WTC11 (cell line): ENCODE measurements around the gene LYZL2. TPM values are rescaled to one million over a fixed set of nuclear protein-coding genes. Genes with fewer than 3 reads are reported as not detected.
"Not testable (repeated sequence)": the region's sequence is repeated elsewhere in the genome, so short reads cannot be mapped to it uniquely, and the experiment has no call there.

ENCODE experiments used
- ATAC-seq: fragments of 200-7000 bp; cut with Tn5 transposase; 2 replicates; pipeline ENCODE4 v1.10.0; 2021; ENCODE audit warnings: mild to moderate bottlenecking, moderate library complexity
- CTCF ChIA-PET: fragments of 300-600 bp; sonication (Branson Sonifier 250); formaldehyde crosslinking; loops from one replicate; lab custom pipeline; 2021; ENCODE audit warnings: antibody characterized with exemption; lab: Charles Lee
- POLR2A ChIA-PET: fragments of 350-600 bp; sonication (Branson Sonifier 250); formaldehyde crosslinking; loops from one replicate; lab custom pipeline; 2021; ENCODE audit warnings: antibody characterized with exemption; lab: Charles Lee
- DNase-seq: peaks from one replicate; pipeline ENCODE4 v3.0.0; 2021; ENCODE audit warnings: low spot score
- H3K27ac Mint-ChIP-seq: 2 replicates; pipeline ENCODE4 v1.8.0; 2021; ENCODE audit warnings: mixed read lengths
- H3K27me3 Mint-ChIP-seq: 2 replicates; pipeline ENCODE4 v1.8.0; 2021; ENCODE audit warnings: low read depth, mild to moderate bottlenecking, moderate library complexity, mixed read lengths
- H3K36me3 Mint-ChIP-seq: 2 replicates; pipeline ENCODE4 v1.8.0; 2021; ENCODE audit warnings: mixed read lengths
- H3K4me1 Mint-ChIP-seq: 2 replicates; pipeline ENCODE4 v1.8.0; 2022; ENCODE audit warnings: mixed read lengths
- H3K4me3 Mint-ChIP-seq: 2 replicates; pipeline ENCODE4 v1.8.0; 2021; ENCODE audit warnings: mild to moderate bottlenecking, moderate library complexity, mixed read lengths
- H3K9me3 Mint-ChIP-seq: 2 replicates; pipeline ENCODE4 v1.8.0; 2021; ENCODE audit warnings: mixed read lengths
- ATF6 ChIP-seq: sonication (generic); formaldehyde crosslinking; IDR thresholded peaks from 2 replicates; pipeline ENCODE4 v1.8.1; 2023; ENCODE audit warnings: mild to moderate bottlenecking, missing genetic modification reagents
- FOXJ3 ChIP-seq: sonication (generic); formaldehyde crosslinking; IDR thresholded peaks from 2 replicates; pipeline ENCODE4 v1.9.0; 2021; ENCODE audit warnings: missing genetic modification reagents, mild to moderate bottlenecking, borderline replicate concordance
- FOXK1 ChIP-seq: sonication (generic); formaldehyde crosslinking; IDR thresholded peaks from 2 replicates; pipeline ENCODE4 v1.8.0; 2022; ENCODE audit warnings: mild to moderate bottlenecking, moderate library complexity, missing genetic modification reagents
- GRHL2 ChIP-seq: fragments of 250-450 bp; sonication (Bioruptor Pico); IDR thresholded peaks from 2 replicates; pipeline ENCODE4 v1.8.0; 2022; ENCODE audit warnings: mild to moderate bottlenecking, moderate library complexity; ENCODE audit not compliant: insufficient replicate concordance, severe bottlenecking
- JUN ChIP-seq: sonication (generic); formaldehyde crosslinking; IDR thresholded peaks from 2 replicates; pipeline ENCODE4 v1.8.0; 2023; ENCODE audit warnings: mild to moderate bottlenecking, missing genetic modification reagents
- NR3C1 ChIP-seq: sonication (generic); formaldehyde crosslinking; conservative IDR thresholded peaks from 2 replicates; pipeline ENCODE4 v1.8.1; 2023; ENCODE audit warnings: low read depth, mild to moderate bottlenecking, missing genetic modification reagents
- SMAD3 ChIP-seq: sonication (generic); formaldehyde crosslinking; IDR thresholded peaks from 2 replicates; pipeline ENCODE4 v1.8.0; 2022; ENCODE audit warnings: missing genetic modification reagents, mild to moderate bottlenecking, borderline replicate concordance
- TEAD1 ChIP-seq: sonication (generic); formaldehyde crosslinking; IDR thresholded peaks from 2 replicates; pipeline ENCODE4 v1.8.0; 2022; ENCODE audit warnings: mild to moderate bottlenecking, missing genetic modification reagents
- ZBTB43 ChIP-seq: sonication (generic); formaldehyde crosslinking; IDR thresholded peaks from 2 replicates; pipeline ENCODE4 v1.8.1; 2023; ENCODE audit warnings: mild to moderate bottlenecking, missing genetic modification reagents
- ZNF416 ChIP-seq: fragments of 250-450 bp; sonication (Bioruptor Pico); IDR thresholded peaks from 2 replicates; pipeline ENCODE4 v1.9.0; 2021; ENCODE audit warnings: mild to moderate bottlenecking, inconsistent platforms
- ZNF423 ChIP-seq: fragments of 250-450 bp; sonication (Bioruptor Pico); IDR thresholded peaks from 2 replicates; pipeline ENCODE4 v2.1.2; 2022; ENCODE audit warnings: mild to moderate bottlenecking, moderate library complexity
- total RNA-seq: library from RNA; stranded (reverse); gene quantifications from 3 replicates; pipeline ENCODE4 v1.2.3, GENCODE V29; 2021
- TF ChIP-seq, protein P1 (sequence below): fragments of 200-600 bp; IDR thresholded peaks from 2 replicates; pipeline ENCODE4 v1.8.0; 2022; ENCODE audit warnings: antibody characterized with exemption
- TF ChIP-seq, protein P2 (sequence below): fragments of 250-450 bp; sonication (Bioruptor Pico); IDR thresholded peaks from 2 replicates; pipeline ENCODE4 v1.9.0; 2021; ENCODE audit warnings: mild to moderate bottlenecking, borderline replicate concordance

LYZL2 gene
- total RNA-seq, 1 experiment from 2014 or later, result not detected

GRCh38 chr10:30643557-30644199, 14.1 kb upstream of the LYZL2 start:
- Mint-ChIP-seq H3K4me1 (peaks cover 52% of the 10 kb centered on the region), H3K4me3 (peak overlapping the region; percentile 20; the same call in 1 of the 2 replicates)
- H3K36me3 Mint-ChIP-seq, H3K27ac Mint-ChIP-seq, H3K27me3 Mint-ChIP-seq, DNase-seq, H3K9me3 Mint-ChIP-seq, POLR2A ChIA-PET: not testable (repeated sequence)
- ATAC-seq, result peak; percentile 38
- CTCF ChIA-PET, result interaction anchor here (1.4 kb wide), 1 partner anchor 27 kb away, joined by 3 read pairs; no protein-coding TSS in a partner anchor

- ATAC-seq, H3K27me3 Mint-ChIP-seq, POLR2A ChIA-PET, H3K27ac Mint-ChIP-seq, H3K4me3 Mint-ChIP-seq, CTCF ChIA-PET, H3K36me3 Mint-ChIP-seq, H3K9me3 Mint-ChIP-seq, DNase-seq: not testable (repeated sequence)
- H3K4me1 Mint-ChIP-seq, result peaks cover 52% of the 10 kb centered on the region
These were observed 13.3 kb upstream of the LYZL2 start for GRCh38 chr10:30642856-30643255.

DNA sequence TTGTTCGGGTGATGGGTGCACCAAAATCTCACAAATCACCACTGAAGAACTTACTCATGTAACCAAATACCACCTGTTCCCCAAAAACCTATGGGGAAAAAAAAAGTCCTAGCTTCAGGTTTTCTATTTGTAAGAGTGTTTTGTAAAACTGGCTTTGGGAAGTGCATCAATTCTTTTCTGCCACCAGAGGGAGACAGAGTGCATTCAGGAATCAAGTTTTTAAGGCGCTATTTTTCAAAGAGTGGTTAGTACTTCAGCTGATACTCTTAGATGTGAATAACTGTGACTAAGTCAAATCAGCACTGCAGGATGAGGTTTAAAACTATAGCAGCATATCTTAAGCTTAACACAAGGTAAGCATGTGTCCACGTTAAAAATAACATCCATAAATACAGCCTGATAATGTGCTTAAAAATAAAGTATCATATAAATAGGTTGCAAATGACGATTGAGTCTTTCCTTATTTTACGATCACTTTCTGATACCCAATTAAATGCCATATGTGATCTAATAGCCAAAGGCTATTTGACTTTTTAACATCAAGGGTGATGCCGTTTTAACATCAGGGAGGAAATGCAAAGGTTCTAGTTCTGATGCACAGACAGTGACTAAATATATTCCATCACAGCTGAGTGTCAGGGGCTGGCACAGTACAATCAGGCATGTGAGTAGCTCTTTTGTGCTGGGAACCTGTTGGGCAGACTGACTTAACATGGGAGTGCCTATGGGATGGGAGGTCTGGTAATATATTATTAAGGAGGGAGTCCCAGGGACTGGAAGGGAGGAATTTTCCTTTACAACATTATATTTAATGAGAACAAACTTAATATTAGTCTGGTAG, 10.6 kb upstream of the LYZL2 start:
- Mint-ChIP-seq H3K36me3 (no peaks in the 10 kb centered on the region), H3K4me3 (no peak overlapping the region), H3K27ac (no peak overlapping the region), H3K27me3 (no peaks in the 10 kb centered on the region), H3K4me1 (peaks cover 43% of the 10 kb centered on the region), H3K9me3 (no peaks in the 10 kb centered on the region)
- TF ChIP-seq ZNF416 (CRISPR knock-in tag) (no peak), GRHL2 (no peak), JUN (CRISPR knock-in tag) (no peak), ZNF423 (no peak)
- TF ChIP-seq, protein P1, sequence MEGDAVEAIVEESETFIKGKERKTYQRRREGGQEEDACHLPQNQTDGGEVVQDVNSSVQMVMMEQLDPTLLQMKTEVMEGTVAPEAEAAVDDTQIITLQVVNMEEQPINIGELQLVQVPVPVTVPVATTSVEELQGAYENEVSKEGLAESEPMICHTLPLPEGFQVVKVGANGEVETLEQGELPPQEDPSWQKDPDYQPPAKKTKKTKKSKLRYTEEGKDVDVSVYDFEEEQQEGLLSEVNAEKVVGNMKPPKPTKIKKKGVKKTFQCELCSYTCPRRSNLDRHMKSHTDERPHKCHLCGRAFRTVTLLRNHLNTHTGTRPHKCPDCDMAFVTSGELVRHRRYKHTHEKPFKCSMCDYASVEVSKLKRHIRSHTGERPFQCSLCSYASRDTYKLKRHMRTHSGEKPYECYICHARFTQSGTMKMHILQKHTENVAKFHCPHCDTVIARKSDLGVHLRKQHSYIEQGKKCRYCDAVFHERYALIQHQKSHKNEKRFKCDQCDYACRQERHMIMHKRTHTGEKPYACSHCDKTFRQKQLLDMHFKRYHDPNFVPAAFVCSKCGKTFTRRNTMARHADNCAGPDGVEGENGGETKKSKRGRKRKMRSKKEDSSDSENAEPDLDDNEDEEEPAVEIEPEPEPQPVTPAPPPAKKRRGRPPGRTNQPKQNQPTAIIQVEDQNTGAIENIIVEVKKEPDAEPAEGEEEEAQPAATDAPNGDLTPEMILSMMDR, result peak; percentile 74
- no peak for DNase-seq
- ChIA-PET CTCF (interaction anchor here (0.6 to 2.9 kb wide), 41 partner anchors 8 to 858 kb away, joined by 3 to 33 read pairs (median 4); partner anchors contain the start of genes LYZL2 and MAP3K8), POLR2A (no interaction called here)
- no peak for ATAC-seq

- H3K4me1 Mint-ChIP-seq, result peaks cover 21% of the 10 kb centered on the region
- H3K36me3 Mint-ChIP-seq, result no peaks in the 10 kb centered on the region
- no peak for ATAC-seq
- TF ChIP-seq TEAD1 (CRISPR knock-in tag), result no peak
- TF ChIP-seq NR3C1 (CRISPR knock-in tag), result no peak
- TF ChIP-seq, protein P2, sequence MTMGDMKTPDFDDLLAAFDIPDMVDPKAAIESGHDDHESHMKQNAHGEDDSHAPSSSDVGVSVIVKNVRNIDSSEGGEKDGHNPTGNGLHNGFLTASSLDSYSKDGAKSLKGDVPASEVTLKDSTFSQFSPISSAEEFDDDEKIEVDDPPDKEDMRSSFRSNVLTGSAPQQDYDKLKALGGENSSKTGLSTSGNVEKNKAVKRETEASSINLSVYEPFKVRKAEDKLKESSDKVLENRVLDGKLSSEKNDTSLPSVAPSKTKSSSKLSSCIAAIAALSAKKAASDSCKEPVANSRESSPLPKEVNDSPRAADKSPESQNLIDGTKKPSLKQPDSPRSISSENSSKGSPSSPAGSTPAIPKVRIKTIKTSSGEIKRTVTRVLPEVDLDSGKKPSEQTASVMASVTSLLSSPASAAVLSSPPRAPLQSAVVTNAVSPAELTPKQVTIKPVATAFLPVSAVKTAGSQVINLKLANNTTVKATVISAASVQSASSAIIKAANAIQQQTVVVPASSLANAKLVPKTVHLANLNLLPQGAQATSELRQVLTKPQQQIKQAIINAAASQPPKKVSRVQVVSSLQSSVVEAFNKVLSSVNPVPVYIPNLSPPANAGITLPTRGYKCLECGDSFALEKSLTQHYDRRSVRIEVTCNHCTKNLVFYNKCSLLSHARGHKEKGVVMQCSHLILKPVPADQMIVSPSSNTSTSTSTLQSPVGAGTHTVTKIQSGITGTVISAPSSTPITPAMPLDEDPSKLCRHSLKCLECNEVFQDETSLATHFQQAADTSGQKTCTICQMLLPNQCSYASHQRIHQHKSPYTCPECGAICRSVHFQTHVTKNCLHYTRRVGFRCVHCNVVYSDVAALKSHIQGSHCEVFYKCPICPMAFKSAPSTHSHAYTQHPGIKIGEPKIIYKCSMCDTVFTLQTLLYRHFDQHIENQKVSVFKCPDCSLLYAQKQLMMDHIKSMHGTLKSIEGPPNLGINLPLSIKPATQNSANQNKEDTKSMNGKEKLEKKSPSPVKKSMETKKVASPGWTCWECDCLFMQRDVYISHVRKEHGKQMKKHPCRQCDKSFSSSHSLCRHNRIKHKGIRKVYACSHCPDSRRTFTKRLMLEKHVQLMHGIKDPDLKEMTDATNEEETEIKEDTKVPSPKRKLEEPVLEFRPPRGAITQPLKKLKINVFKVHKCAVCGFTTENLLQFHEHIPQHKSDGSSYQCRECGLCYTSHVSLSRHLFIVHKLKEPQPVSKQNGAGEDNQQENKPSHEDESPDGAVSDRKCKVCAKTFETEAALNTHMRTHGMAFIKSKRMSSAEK (CRISPR knock-in tag), result no peak
- TF ChIP-seq FOXJ3 (CRISPR knock-in tag), result no peak
- no peak for TF ChIP-seq ZBTB43
- TF ChIP-seq FOXK1 (CRISPR knock-in tag), result no peak
- no peak for TF ChIP-seq ATF6
- no peak for TF ChIP-seq SMAD3 (CRISPR knock-in tag)
- TF ChIP-seq GRHL2, result no peak
- TF ChIP-seq, all 79 proteins: peak for 0
- H3K9me3 Mint-ChIP-seq, result no peaks in the 10 kb centered on the region
- no peaks in the 10 kb centered on the region for H3K27me3 Mint-ChIP-seq
- ChIA-PET CTCF (no interaction called here), POLR2A (no interaction called here)
- no peak overlapping the region for H3K27ac Mint-ChIP-seq
- DNase-seq, result no peak
- no peak overlapping the region for H3K4me3 Mint-ChIP-seq
These were observed 8.4 kb upstream of the LYZL2 start for GRCh38 chr10:30637881-30638467.
